HepG2 (cell line): ENCODE data around the gene NFAT5. TPM values are rescaled to one million over a fixed set of nuclear protein-coding genes. Genes with fewer than 3 reads are reported as not detected.
A peak's percentile ranks its signal among the peaks of the same experiment; 100 is the strongest.

ENCODE experiments used
- BCL6 ChIP-seq: IDR thresholded peaks from 2 replicates; pipeline ENCODE4 v1.6.1; 2016; ENCODE audit warnings: missing genetic modification reagents, missing compliant biosample characterization
- DNMT1 ChIP-seq: sonication (generic); formaldehyde crosslinking; IDR thresholded peaks from 2 replicates; pipeline ENCODE4 v1.5.1; 2020; ENCODE audit warnings: mild to moderate bottlenecking, missing genetic modification reagents
- GTF3A ChIP-seq: sonication (generic); formaldehyde crosslinking; conservative IDR thresholded peaks from 2 replicates; pipeline ENCODE4 v1.4.0; 2020; ENCODE audit warnings: mild to moderate bottlenecking, missing genetic modification reagents
- HCFC1 ChIP-seq: fragments of 150-350 bp; IDR thresholded peaks from 2 replicates; pipeline ENCODE4 v1.6.1; 2014; ENCODE audit warnings: low read depth, low read length
- HDAC1 ChIP-seq: sonication (generic); formaldehyde crosslinking; IDR thresholded peaks from 2 replicates; pipeline ENCODE4 v1.5.1; 2020; ENCODE audit warnings: mild to moderate bottlenecking, missing genetic modification reagents
- KLF6 ChIP-seq: IDR thresholded peaks from 2 replicates; pipeline ENCODE4 v1.8.0; 2016; ENCODE audit warnings: missing biosample characterization, missing genetic modification reagents
- NCOA1 ChIP-seq: sonication (generic); formaldehyde crosslinking; IDR thresholded peaks from 2 replicates; pipeline ENCODE4 v1.9.0; 2021; ENCODE audit warnings: missing genetic modification reagents
- NFE2L2 ChIP-seq: fragments of 150-350 bp; IDR thresholded peaks from 2 replicates; pipeline ENCODE4 v1.6.1; 2014; ENCODE audit warnings: low read length
- NPAS2 ChIP-seq: sonication (generic); formaldehyde crosslinking; IDR thresholded peaks from 2 replicates; pipeline ENCODE4 v1.8.0; 2022; ENCODE audit warnings: mild to moderate bottlenecking, missing genetic modification reagents, borderline replicate concordance
- PHF21A ChIP-seq: sonication (generic); formaldehyde crosslinking; IDR thresholded peaks from 2 replicates; pipeline ENCODE4 v1.5.0; 2020; ENCODE audit warnings: mild to moderate bottlenecking, missing genetic modification reagents
- RBAK ChIP-seq: sonication (generic); formaldehyde crosslinking; IDR thresholded peaks from 2 replicates; pipeline ENCODE4 v1.5.1; 2020; ENCODE audit warnings: mild to moderate bottlenecking, missing genetic modification reagents
- RFX5 ChIP-seq: IDR thresholded peaks from 2 replicates; pipeline ENCODE4 v1.6.1; 2011; ENCODE audit warnings: low read depth, low read length, improper control_type of control experiment
- RXRB ChIP-seq: IDR thresholded peaks from 2 replicates; pipeline ENCODE4 v1.6.1; 2016; ENCODE audit warnings: borderline replicate concordance, missing genetic modification reagents, missing compliant biosample characterization
- SALL2 ChIP-seq: sonication (generic); formaldehyde crosslinking; IDR thresholded peaks from 2 replicates; pipeline ENCODE4 v1.8.1; 2023; ENCODE audit warnings: mild to moderate bottlenecking, missing genetic modification reagents, inconsistent platforms
- TSC22D2 ChIP-seq: sonication (generic); formaldehyde crosslinking; IDR thresholded peaks from 2 replicates; pipeline ENCODE4 v1.5.1; 2020; ENCODE audit warnings: missing genetic modification reagents, mild to moderate bottlenecking, borderline replicate concordance
- ZFAT ChIP-seq: sonication (generic); formaldehyde crosslinking; conservative IDR thresholded peaks from 2 replicates; pipeline ENCODE4 v1.8.1; 2023; ENCODE audit warnings: missing genetic modification reagents, inconsistent platforms
- ZNF138 ChIP-seq: sonication (generic); formaldehyde crosslinking; IDR thresholded peaks from 2 replicates; pipeline ENCODE4 v1.5.0; 2020; ENCODE audit warnings: mild to moderate bottlenecking, low read depth, missing genetic modification reagents
- ZNF891 ChIP-seq: sonication (generic); formaldehyde crosslinking; IDR thresholded peaks from 2 replicates; pipeline ENCODE4 v1.5.0; 2020; ENCODE audit warnings: mild to moderate bottlenecking, missing genetic modification reagents
- polyA plus RNA-seq, 8 experiments: library from polyadenylated mRNA; depleted of rRNA in 3 of 8; stranded (reverse) in 7 of 8; unstranded in 1 of 8; fragments of >200 nt; fragmentation: Illumina TruSeq in 4 of 8; extraction: Trizol in 4 of 8; gene quantifications; 2 replicates each; pipeline versions ENCODE4 v1.2.1 to v1.2.3, GENCODE V29; 2011 to 2016; ENCODE audit warnings: low read depth in 4 of 8, missing spikeins in 1 of 8, mixed read lengths in 1 of 8; ENCODE audit not compliant: insufficient read depth in 1 of 8
- total RNA-seq, 5 experiments: library from RNA; depleted of rRNA; stranded (reverse); fragments of >200 nt; fragmentation: Illumina TruSeq; extraction: Trizol; gene quantifications; 2 replicates each; pipeline ENCODE4 v1.2.3, GENCODE V29; 2016; ENCODE audit warnings: low read depth in 1 of 5
- TF ChIP-seq, protein P1 (sequence below): sonication (generic); formaldehyde crosslinking; IDR thresholded peaks from 2 replicates; pipeline ENCODE4 v1.4.0; 2020; ENCODE audit warnings: missing genetic modification reagents, borderline replicate concordance
- TF ChIP-seq, protein P2 (sequence below): sonication (generic); formaldehyde crosslinking; IDR thresholded peaks from 2 replicates; pipeline ENCODE4 v1.9.0; 2021; ENCODE audit warnings: missing genetic modification reagents, mild to moderate bottlenecking, borderline replicate concordance
- TF ChIP-seq, protein P3 (sequence below): sonication (generic); formaldehyde crosslinking; IDR thresholded peaks from 2 replicates; pipeline ENCODE4 v1.5.1; 2020; ENCODE audit warnings: mild to moderate bottlenecking, missing genetic modification reagents, moderate library complexity
- TF ChIP-seq, protein P4 (sequence below): sonication (generic); formaldehyde crosslinking; IDR thresholded peaks from 2 replicates; pipeline ENCODE4 v1.5.0; 2020; ENCODE audit warnings: missing genetic modification reagents, mild to moderate bottlenecking, borderline replicate concordance

Gene NFAT5
- total and polyA plus RNA-seq, 2 of the 13 experiments (the other 11 are each of a cell fraction or from before 2014, with no cell fraction given) = 20.5 to 54.3 TPM

DNA sequence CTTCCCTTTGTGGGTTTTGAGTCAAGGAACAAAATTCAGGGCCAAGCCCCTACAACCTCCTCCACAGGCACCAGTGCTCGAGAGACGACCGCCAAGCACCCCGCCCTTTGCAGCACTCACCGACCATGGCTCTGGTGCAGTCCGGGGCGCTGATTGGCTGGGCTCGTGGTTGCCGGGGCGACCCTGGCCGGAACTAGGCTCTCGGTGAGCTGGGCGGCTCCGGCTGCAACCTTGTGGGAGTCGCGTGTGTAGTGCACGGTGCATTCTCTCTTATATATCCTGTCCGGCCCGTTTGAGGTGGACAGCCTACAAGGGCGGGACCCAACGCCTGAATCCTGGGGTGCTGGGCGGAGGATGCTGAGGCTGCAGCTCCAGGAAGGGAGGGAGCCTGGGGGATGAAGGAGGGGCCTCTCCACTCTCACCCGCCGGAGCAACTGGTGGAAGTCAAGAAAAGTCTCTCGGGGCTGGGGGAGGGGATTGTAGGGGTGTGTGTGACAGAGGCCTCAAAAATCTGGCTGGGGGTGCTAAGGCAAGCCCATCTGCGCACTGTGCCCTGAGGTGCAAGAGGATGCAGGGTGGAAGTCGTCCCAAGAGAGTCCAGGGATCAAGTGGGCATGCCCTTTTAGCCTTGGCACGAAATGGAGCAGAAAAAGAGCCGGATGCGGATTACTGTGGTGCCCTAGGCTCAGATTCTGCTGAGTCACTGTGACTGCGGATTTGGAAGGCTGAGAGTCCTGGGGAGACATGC is 160.7 kb downstream of the NFAT5 start, which contains the start of gene NQO1 (continued):
- TF ChIP-seq, protein P1, sequence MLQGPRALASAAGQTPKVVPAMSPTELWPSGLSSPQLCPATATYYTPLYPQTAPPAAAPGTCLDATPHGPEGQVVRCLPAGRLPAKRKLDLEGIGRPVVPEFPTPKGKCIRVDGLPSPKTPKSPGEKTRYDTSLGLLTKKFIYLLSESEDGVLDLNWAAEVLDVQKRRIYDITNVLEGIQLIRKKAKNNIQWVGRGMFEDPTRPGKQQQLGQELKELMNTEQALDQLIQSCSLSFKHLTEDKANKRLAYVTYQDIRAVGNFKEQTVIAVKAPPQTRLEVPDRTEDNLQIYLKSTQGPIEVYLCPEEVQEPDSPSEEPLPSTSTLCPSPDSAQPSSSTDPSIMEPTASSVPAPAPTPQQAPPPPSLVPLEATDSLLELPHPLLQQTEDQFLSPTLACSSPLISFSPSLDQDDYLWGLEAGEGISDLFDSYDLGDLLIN (CRISPR knock-in tag) = no peak
- TF ChIP-seq BCL6 = no peak
- no peak for TF ChIP-seq ZNF138 (CRISPR knock-in tag)
- TF ChIP-seq, protein P2, sequence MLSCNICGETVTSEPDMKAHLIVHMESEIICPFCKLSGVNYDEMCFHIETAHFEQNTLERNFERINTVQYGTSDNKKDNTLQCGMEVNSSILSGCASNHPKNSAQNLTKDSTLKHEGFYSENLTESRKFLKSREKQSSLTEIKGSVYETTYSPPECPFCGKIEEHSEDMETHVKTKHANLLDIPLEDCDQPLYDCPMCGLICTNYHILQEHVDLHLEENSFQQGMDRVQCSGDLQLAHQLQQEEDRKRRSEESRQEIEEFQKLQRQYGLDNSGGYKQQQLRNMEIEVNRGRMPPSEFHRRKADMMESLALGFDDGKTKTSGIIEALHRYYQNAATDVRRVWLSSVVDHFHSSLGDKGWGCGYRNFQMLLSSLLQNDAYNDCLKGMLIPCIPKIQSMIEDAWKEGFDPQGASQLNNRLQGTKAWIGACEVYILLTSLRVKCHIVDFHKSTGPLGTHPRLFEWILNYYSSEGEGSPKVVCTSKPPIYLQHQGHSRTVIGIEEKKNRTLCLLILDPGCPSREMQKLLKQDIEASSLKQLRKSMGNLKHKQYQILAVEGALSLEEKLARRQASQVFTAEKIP (CRISPR knock-in tag) = no peak
- TF ChIP-seq ZNF891 (CRISPR knock-in tag) = 0 out of 2 replicates have a peak, but pooled peaks have one; percentile 44
- TF ChIP-seq DNMT1 (CRISPR knock-in tag) = no peak
- no peak for TF ChIP-seq GTF3A (CRISPR knock-in tag)
- TF ChIP-seq RFX5 = peak; percentile 60; the same call in 1 of the 2 replicates
- TF ChIP-seq SALL2 (CRISPR knock-in tag) = peak; percentile 58; the same call in 1 of the 2 replicates
- TF ChIP-seq KLF6 = peak; percentile 68; the same call in 1 of the 2 replicates
- peak; percentile 100 for TF ChIP-seq NFE2L2
- no peak; the same call in 1 of the 2 replicates for TF ChIP-seq RXRB
- TF ChIP-seq PHF21A (CRISPR knock-in tag) = peak; percentile 90
- 0 out of 2 replicates have a peak, but pooled peaks have one; percentile 19 for TF ChIP-seq NCOA1 (CRISPR knock-in tag)
- no peak for TF ChIP-seq ZFAT (CRISPR knock-in tag)
- no peak for TF ChIP-seq RBAK
- TF ChIP-seq NPAS2 (CRISPR knock-in tag) = no peak
- TF ChIP-seq, protein P3, sequence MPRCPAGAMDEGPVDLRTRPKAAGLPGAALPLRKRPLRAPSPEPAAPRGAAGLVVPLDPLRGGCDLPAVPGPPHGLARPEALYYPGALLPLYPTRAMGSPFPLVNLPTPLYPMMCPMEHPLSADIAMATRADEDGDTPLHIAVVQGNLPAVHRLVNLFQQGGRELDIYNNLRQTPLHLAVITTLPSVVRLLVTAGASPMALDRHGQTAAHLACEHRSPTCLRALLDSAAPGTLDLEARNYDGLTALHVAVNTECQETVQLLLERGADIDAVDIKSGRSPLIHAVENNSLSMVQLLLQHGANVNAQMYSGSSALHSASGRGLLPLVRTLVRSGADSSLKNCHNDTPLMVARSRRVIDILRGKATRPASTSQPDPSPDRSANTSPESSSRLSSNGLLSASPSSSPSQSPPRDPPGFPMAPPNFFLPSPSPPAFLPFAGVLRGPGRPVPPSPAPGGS = peak; percentile 89; the same call in 1 of the 2 replicates
- no peak for TF ChIP-seq TSC22D2 (CRISPR knock-in tag)
- TF ChIP-seq, protein P4, sequence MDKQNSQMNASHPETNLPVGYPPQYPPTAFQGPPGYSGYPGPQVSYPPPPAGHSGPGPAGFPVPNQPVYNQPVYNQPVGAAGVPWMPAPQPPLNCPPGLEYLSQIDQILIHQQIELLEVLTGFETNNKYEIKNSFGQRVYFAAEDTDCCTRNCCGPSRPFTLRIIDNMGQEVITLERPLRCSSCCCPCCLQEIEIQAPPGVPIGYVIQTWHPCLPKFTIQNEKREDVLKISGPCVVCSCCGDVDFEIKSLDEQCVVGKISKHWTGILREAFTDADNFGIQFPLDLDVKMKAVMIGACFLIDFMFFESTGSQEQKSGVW (CRISPR knock-in tag) = no peak
- TF ChIP-seq HCFC1 = no peak
- peak; percentile 87 for TF ChIP-seq HDAC1 (CRISPR knock-in tag)
